Muscle layer of colon (tissue), 2 donors: ENCODE measurements around the gene DNMT3A.

Experiments used
- H3K27ac ChIP-seq: one replicate; pipeline ENCODE4 v1.7.0; 2013; ENCODE audit warnings: low read depth, mild to moderate bottlenecking, low read length, moderate library complexity
- H3K27me3 ChIP-seq, 2 donors: one replicate each; pipeline ENCODE4 v1.7.0; 2013; ENCODE audit warnings: low read length in 2 of 2, mild to moderate bottlenecking in 2 of 2; ENCODE audit not compliant: insufficient read depth in 2 of 2, control insufficient read depth in 1 of 2
- H3K36me3 ChIP-seq: one replicate; pipeline ENCODE4 v1.7.0; 2013; ENCODE audit warnings: mild to moderate bottlenecking, low read length; ENCODE audit not compliant: insufficient read depth
- H3K4me1 ChIP-seq: one replicate; pipeline ENCODE4 v1.7.0; 2013; ENCODE audit warnings: mild to moderate bottlenecking, low read length; ENCODE audit not compliant: insufficient read depth
- H3K4me3 ChIP-seq, 2 donors: one replicate each; pipeline ENCODE4 v1.7.0; 2013; ENCODE audit warnings: low read length in 2 of 2, low read depth in 1 of 2, mild to moderate bottlenecking in 1 of 2, moderate library complexity in 1 of 2
- H3K9ac ChIP-seq: one replicate; pipeline ENCODE4 v1.7.0; 2013; ENCODE audit warnings: low read length
- H3K9me3 ChIP-seq: one replicate; pipeline ENCODE4 v1.7.0; 2013; ENCODE audit warnings: mild to moderate bottlenecking, low read length
- donor health status: abdominal sarcoma.
- donor health status: Adenocarcinoma of cecum.

Gene DNMT3A

GRCh38 chr2:25285265-25286024 is 56.3 kb downstream of the DNMT3A start:
- Histone ChIP-seq H3K9me3 (no peaks in the 10 kb centered on the region), H3K36me3 (peaks cover 29% of the 10 kb centered on the region), H3K27ac (no peak overlapping the region), H3K4me3 (no peak overlapping the region), H3K4me1 (peaks cover 7% of the 10 kb centered on the region), H3K9ac (no peak overlapping the region), H3K27me3 (no peaks in the 10 kb centered on the region)

GRCh38 chr2:25284756-25285155 is 57.0 kb downstream of the DNMT3A start:
- H3K27me3 ChIP-seq, result no peaks in the 10 kb centered on the region
- H3K9ac ChIP-seq, result no peak overlapping the region
- H3K27ac ChIP-seq, result no peak overlapping the region
- H3K36me3 ChIP-seq, result peaks cover 29% of the 10 kb centered on the region
- H3K4me3 ChIP-seq, result no peak overlapping the region
- no peaks in the 10 kb centered on the region for H3K9me3 ChIP-seq
- peaks cover 7% of the 10 kb centered on the region for H3K4me1 ChIP-seq

DNA sequence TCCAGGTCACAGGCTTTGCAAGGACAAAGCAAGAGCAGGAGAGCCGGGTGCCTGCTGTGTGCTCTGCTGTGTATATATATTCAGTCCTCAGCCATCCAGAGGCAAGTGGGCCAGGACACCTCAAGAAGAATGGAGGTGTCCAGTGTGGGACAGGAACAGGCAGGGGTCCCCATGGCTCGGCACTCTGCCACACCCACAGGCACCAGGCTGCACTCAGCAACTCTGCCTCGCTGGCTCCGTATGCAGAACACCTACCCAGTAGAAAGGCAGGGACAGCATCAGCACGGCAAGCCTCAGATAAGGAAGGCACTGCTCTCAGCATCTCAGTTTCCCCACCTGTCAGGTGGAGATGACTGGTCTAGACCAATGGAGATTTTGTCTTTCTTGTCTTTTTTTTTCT is 57.8 kb downstream of the DNMT3A start:
- H3K27me3 ChIP-seq, result no peaks in the 10 kb centered on the region
- no peak overlapping the region for H3K9ac ChIP-seq
- peaks cover 29% of the 10 kb centered on the region for H3K36me3 ChIP-seq
- H3K4me1 ChIP-seq, result peaks cover 14% of the 10 kb centered on the region
- no peak overlapping the region for H3K4me3 ChIP-seq
- no peaks in the 10 kb centered on the region for H3K9me3 ChIP-seq
- H3K27ac ChIP-seq, result no peak overlapping the region

GRCh38 chr2:25281941-25282340 is 59.8 kb downstream of the DNMT3A start:
- no peaks in the 10 kb centered on the region for H3K27me3 ChIP-seq
- H3K27ac ChIP-seq, result no peak overlapping the region
- H3K4me1 ChIP-seq, result peaks cover 29% of the 10 kb centered on the region
- peaks cover 25% of the 10 kb centered on the region for H3K36me3 ChIP-seq
- H3K4me3 ChIP-seq, result no peak overlapping the region
- H3K9ac ChIP-seq, result no peak overlapping the region
- no peaks in the 10 kb centered on the region for H3K9me3 ChIP-seq

- Histone ChIP-seq H3K9ac (no peak overlapping the region), H3K27me3 (no peaks in the 10 kb centered on the region), H3K4me3 (no peak overlapping the region), H3K27ac (no peak overlapping the region), H3K4me1 (peaks cover 32% of the 10 kb centered on the region), H3K9me3 (no peaks in the 10 kb centered on the region), H3K36me3 (peaks cover 25% of the 10 kb centered on the region)
Observed at GRCh38 chr2:25281522-25281921, 60.2 kb downstream of the DNMT3A start.

- Histone ChIP-seq H3K4me3 (no peak overlapping the region), H3K27me3 (no peaks in the 10 kb centered on the region), H3K4me1 (peaks cover 42% of the 10 kb centered on the region), H3K9me3 (no peaks in the 10 kb centered on the region), H3K27ac (no peak overlapping the region), H3K9ac (no peak overlapping the region), H3K36me3 (peaks cover 25% of the 10 kb centered on the region)
Observed at GRCh38 chr2:25280051-25280687, 61.6 kb downstream of the DNMT3A start.

DNA sequence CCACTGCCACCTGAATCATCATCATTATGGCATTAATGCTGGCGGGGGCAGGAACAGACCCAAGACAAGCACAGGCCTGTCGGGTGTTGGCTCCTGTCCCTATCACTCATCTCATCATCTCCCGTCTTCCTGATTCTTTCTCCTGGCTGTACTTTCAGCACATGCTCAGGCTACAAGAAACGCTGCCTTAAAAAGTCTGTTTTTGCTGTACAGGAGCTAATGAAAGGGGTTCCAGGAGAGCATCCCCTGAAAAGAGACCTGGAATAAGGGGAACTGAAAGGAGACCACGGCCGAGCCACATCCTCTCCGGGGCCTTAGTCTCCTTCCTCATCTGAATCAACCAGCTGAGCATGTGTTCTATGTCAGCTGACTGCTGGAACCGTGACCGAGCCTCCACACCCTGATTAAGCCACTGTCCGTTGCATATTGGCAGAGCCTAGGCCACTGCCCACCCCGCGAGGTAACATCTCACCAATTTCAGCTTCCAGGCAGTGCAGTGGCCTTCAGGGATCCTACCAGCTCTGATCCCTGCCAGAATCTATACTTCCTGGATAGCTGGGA is 62.6 kb downstream of the DNMT3A start:
- no peak overlapping the region for H3K9ac ChIP-seq
- peaks cover 44% of the 10 kb centered on the region for H3K4me1 ChIP-seq
- peaks cover 21% of the 10 kb centered on the region for H3K36me3 ChIP-seq
- H3K27ac ChIP-seq, result peak overlapping the region; percentile 57
- no peaks in the 10 kb centered on the region for H3K9me3 ChIP-seq
- H3K4me3 ChIP-seq, result no peak overlapping the region
- H3K27me3 ChIP-seq, result no peaks in the 10 kb centered on the region

DNA sequence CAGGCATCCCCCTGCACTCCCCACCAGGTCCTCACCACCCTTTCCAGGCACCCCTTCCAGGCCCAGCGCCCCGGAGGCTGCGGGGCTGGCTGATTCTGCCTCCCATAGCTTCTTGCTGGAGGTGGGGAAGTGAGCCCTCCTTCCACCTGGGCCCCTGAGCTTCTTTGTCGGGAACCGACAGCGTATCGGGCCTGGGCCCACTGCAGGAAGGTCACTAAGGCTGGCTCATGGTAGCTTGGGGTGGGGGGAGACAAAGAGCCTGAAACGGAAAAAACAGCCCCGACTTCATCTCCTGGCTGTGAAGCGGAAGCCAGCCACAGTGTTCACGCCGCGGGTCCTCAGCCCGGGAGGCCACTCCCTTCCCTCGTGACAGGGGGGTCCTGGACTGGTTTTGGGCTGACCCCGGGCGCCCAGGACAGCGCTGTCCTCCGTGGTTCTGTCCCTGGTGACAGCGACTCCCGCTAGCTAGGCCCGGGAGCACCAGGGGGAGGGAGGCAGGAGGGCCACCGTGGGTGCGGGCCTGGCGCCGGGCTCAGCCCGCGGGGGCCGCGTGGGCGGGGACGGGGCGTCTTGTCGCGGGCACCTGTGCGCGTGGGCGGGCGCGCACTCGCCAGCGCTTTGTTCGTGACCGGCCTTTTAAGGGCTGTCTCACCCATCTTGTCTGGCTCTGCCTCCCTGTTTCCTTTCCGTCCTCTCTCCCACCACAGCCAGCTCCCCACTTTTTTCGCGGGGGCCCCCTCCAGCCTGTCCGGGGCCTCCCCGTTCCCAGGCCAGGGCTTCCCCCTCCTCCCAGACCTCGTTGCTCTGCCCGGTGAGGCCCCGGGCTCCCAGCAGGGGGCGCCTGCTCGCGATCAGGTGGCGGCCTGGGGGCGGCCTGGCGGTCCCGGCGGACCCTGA is 64.9 kb downstream of the DNMT3A start:
- no peaks in the 10 kb centered on the region for H3K27me3 ChIP-seq
- H3K9ac ChIP-seq, result no peak overlapping the region
- peaks cover 41% of the 10 kb centered on the region for H3K4me1 ChIP-seq
- H3K27ac ChIP-seq, result peak overlapping the region; percentile 81
- H3K36me3 ChIP-seq, result peaks cover 14% of the 10 kb centered on the region
- peak overlapping the region; percentile 39 to 50 for H3K4me3 ChIP-seq
- no peaks in the 10 kb centered on the region for H3K9me3 ChIP-seq

- Histone ChIP-seq H3K4me1 (peaks cover 37% of the 10 kb centered on the region), H3K27ac (no peak overlapping the region), H3K27me3 (no peaks in the 10 kb centered on the region), H3K9me3 (no peaks in the 10 kb centered on the region), H3K9ac (no peak overlapping the region), H3K36me3 (peaks cover 9% of the 10 kb centered on the region), H3K4me3 (no peak overlapping the region)
Observed at GRCh38 chr2:25275575-25275965, 66.2 kb downstream of the DNMT3A start.

GRCh38 chr2:25274868-25275574 is 66.7 kb downstream of the DNMT3A start:
- Histone ChIP-seq H3K9ac (no peak overlapping the region), H3K36me3 (peaks cover 9% of the 10 kb centered on the region), H3K4me1 (peaks cover 37% of the 10 kb centered on the region), H3K4me3 (no peak overlapping the region), H3K9me3 (no peaks in the 10 kb centered on the region), H3K27ac (no peak overlapping the region), H3K27me3 (no peaks in the 10 kb centered on the region)
